ENCODE results near the gene RAD51B. TPM values are rescaled to one million over a fixed set of nuclear protein-coding genes. Genes with fewer than 3 reads are reported as not detected.

The RAD51B gene
- total and polyA plus RNA-seq, 2 experiments from 2014 or later, result 10.1 to 18.0 TPM

- H3K9me2 ChIP-seq (replicated peaks; ENCODE audit: insufficient read depth), result no peaks in the 10 kb centered on the region
- no peak overlapping the region for H2AFZ ChIP-seq
- DNase-seq (ENCODE audit: low spot score), result peak; percentile 37
- H3K4me2 ChIP-seq, result no peak overlapping the region
- H3K27me3 ChIP-seq, result no peaks in the 10 kb centered on the region
- no peak for TF ChIP-seq EZH2phosphoT487 (IDR thresholded peaks at IDR 0.05; ENCODE audit: low read depth, severe bottlenecking, unreplicated experiment)
- no peak for TF ChIP-seq CTCF (IDR thresholded peaks at IDR 0.05; ENCODE audit: poor library complexity)
- no peak for TF ChIP-seq EZH2 (IDR thresholded peaks at IDR 0.05; ENCODE audit: borderline replicate concordance)
- H3K4me3 ChIP-seq, result no peak overlapping the region
- peaks cover 44% of the 10 kb centered on the region for H3K4me1 ChIP-seq (ENCODE audit: insufficient read depth)
- no peaks in the 10 kb centered on the region for H4K20me1 ChIP-seq (ENCODE audit: insufficient read depth, poor library complexity, severe bottlenecking)
- no peaks in the 10 kb centered on the region for H3K9me3 ChIP-seq (ENCODE audit: low read depth)
- whole genome bisulfite sequencing (ENCODE audit: low lambda C conversion rate, missing lambda C conversion rate), result 41% methylated on average over 3 of the region's 3 CpGs
- peak overlapping the region; percentile 93 for H3K27ac ChIP-seq
- no peaks in the 10 kb centered on the region for H3K79me2 ChIP-seq
- H3K36me3 ChIP-seq (replicated peaks; ENCODE audit: insufficient read depth, low read depth), result no peaks in the 10 kb centered on the region
These were observed 327.2 kb downstream of the RAD51B start for GRCh38 chr14:68146818-68147217.

- no peaks in the 10 kb centered on the region for H3K79me2 ChIP-seq
- no peaks in the 10 kb centered on the region for H3K9me3 ChIP-seq (ENCODE audit: low read depth)
- no peak overlapping the region for H3K4me2 ChIP-seq
- TF ChIP-seq EZH2 (IDR thresholded peaks at IDR 0.05; ENCODE audit: borderline replicate concordance) (no peak), EZH2phosphoT487 (IDR thresholded peaks at IDR 0.05; ENCODE audit: low read depth, severe bottlenecking, unreplicated experiment) (no peak), CTCF (IDR thresholded peaks at IDR 0.05; ENCODE audit: poor library complexity) (no peak)
- H3K27me3 ChIP-seq, result no peaks in the 10 kb centered on the region
- peaks cover 39% of the 10 kb centered on the region for H3K4me1 ChIP-seq (ENCODE audit: insufficient read depth)
- no peaks in the 10 kb centered on the region for H4K20me1 ChIP-seq (ENCODE audit: insufficient read depth, poor library complexity, severe bottlenecking)
- no peaks in the 10 kb centered on the region for H3K9me2 ChIP-seq (replicated peaks; ENCODE audit: insufficient read depth)
- no peak overlapping the region for H3K4me3 ChIP-seq
- H2AFZ ChIP-seq, result no peak overlapping the region
- no peak for DNase-seq (ENCODE audit: low spot score)
- peak overlapping the region; percentile 93 for H3K27ac ChIP-seq
- H3K36me3 ChIP-seq (replicated peaks; ENCODE audit: insufficient read depth, low read depth), result no peaks in the 10 kb centered on the region
These were observed 327.7 kb downstream of the RAD51B start for GRCh38 chr14:68147303-68147702.

DNA sequence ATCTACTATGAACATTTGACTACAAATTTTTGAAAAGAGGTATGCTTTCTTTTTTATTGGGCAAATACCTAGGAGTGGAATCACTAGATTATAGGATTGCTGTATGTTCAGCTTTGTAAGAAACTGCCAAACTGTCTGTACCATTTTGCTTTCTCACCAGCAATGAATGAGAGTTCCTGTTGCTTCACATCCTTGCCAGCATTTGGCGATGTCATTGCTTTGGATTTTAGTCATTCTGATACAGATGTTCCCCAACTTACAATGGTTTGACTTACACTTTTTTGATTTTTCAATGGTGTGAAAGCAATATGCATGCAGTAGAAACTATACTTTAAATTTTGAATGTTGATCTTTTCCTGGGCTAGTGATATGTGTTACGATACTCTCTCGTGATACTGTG is 328.7 kb downstream of the RAD51B start:
- no peaks in the 10 kb centered on the region for H3K36me3 ChIP-seq (replicated peaks; ENCODE audit: insufficient read depth, low read depth)
- H3K27ac ChIP-seq, result peak overlapping the region; percentile 93
- H3K79me2 ChIP-seq, result no peaks in the 10 kb centered on the region
- H3K9me3 ChIP-seq (ENCODE audit: low read depth), result no peaks in the 10 kb centered on the region
- 96% methylated on average over 3 of the region's 3 CpGs for WGBS (ENCODE audit: low lambda C conversion rate, missing lambda C conversion rate)
- no peak for DNase-seq (ENCODE audit: low spot score)
- peaks cover 31% of the 10 kb centered on the region for H3K4me1 ChIP-seq (ENCODE audit: insufficient read depth)
- H3K9me2 ChIP-seq (replicated peaks; ENCODE audit: insufficient read depth), result no peaks in the 10 kb centered on the region
- TF ChIP-seq EZH2phosphoT487 (IDR thresholded peaks at IDR 0.05; ENCODE audit: low read depth, severe bottlenecking, unreplicated experiment) (no peak), EZH2 (IDR thresholded peaks at IDR 0.05; ENCODE audit: borderline replicate concordance) (no peak), CTCF (IDR thresholded peaks at IDR 0.05; ENCODE audit: poor library complexity) (no peak)
- H4K20me1 ChIP-seq (ENCODE audit: insufficient read depth, poor library complexity, severe bottlenecking), result no peaks in the 10 kb centered on the region
- no peaks in the 10 kb centered on the region for H3K27me3 ChIP-seq
- no peak overlapping the region for H3K4me3 ChIP-seq
- no peak overlapping the region for H3K4me2 ChIP-seq
- no peak overlapping the region for H2AFZ ChIP-seq

DNA sequence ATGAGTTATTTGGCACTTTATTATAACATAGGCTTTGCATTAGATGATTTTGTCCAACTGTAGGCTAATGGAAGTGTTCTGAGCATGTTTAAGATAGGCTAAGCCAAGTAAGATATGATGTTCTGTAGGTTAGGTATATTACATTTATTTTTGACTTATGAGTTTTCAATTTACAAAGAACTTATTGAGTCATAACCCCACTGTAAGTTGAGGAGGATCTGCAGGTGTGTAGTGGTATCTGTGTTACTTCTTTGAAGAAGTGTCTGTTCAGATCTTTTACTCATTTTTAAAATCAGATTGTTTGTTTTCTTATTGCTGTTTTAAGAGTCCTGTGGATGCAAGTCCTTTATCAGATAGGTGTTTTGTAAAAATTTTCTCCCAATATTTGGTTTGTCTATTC is 329.2 kb downstream of the RAD51B start:
- peaks cover 26% of the 10 kb centered on the region for H3K4me1 ChIP-seq (ENCODE audit: insufficient read depth)
- H2AFZ ChIP-seq, result no peak overlapping the region
- no peak overlapping the region for H3K4me2 ChIP-seq
- H3K36me3 ChIP-seq (replicated peaks; ENCODE audit: insufficient read depth, low read depth), result no peaks in the 10 kb centered on the region
- no peak overlapping the region for H3K4me3 ChIP-seq
- no peaks in the 10 kb centered on the region for H3K79me2 ChIP-seq
- H3K27ac ChIP-seq, result no peak overlapping the region
- TF ChIP-seq EZH2 (IDR thresholded peaks at IDR 0.05; ENCODE audit: borderline replicate concordance) (no peak), EZH2phosphoT487 (IDR thresholded peaks at IDR 0.05; ENCODE audit: low read depth, severe bottlenecking, unreplicated experiment) (no peak), CTCF (IDR thresholded peaks at IDR 0.05; ENCODE audit: poor library complexity) (no peak)
- no peaks in the 10 kb centered on the region for H3K27me3 ChIP-seq
- no peaks in the 10 kb centered on the region for H3K9me3 ChIP-seq (ENCODE audit: low read depth)
- no peaks in the 10 kb centered on the region for H4K20me1 ChIP-seq (ENCODE audit: insufficient read depth, poor library complexity, severe bottlenecking)
- H3K9me2 ChIP-seq (replicated peaks; ENCODE audit: insufficient read depth), result no peaks in the 10 kb centered on the region
- DNase-seq (ENCODE audit: low spot score), result no peak

Data from hepatocyte (in vitro differentiated cells).